SKM-1 (cell line): ENCODE measurements around the gene ACTL6B.

Experiments
- DNase-seq: peaks from one replicate; lab custom pipeline; 2025; ENCODE audit not compliant: unreplicated experiment; lab: John Stamatoyannopoulos, UW

ACTL6B gene

DNA sequence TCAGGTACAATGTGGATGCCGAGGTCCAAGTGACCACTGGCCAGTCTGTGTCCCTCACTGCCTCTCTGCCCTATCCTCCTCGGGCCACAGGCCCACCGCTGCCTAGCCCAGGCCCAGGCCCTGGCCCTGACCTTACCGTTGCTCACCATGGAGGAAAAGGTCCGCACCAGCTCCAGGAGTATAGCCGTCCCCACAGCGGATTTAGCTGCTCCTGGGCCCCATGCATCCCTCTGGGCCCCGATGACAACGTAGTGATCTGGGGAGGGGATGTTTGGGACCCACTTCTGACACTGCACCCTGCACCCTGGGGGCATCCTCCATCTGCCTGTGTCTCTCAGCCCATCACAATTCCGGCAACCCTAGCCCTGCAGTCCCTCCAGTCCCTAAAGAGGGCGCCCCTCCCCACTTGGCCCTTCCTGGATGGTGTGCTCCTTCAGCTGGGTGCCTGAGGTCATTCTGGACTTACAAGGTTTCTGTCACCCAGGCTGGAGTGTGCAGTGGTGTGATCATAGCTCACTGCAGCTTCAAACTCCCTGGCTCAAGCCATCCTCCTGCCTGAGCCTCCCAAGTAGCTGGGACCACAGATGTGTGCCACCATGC is 27.0 kb downstream of the ACTL6B start:
- DNase-seq, result peak; percentile 8

GRCh38 chr7:100627238-100627549 is 29.1 kb downstream of the ACTL6B start:
- no peak for DNase-seq

GRCh38 chr7:100626530-100627237 is 29.6 kb downstream of the ACTL6B start:
- peak; percentile 9 for DNase-seq

DNA sequence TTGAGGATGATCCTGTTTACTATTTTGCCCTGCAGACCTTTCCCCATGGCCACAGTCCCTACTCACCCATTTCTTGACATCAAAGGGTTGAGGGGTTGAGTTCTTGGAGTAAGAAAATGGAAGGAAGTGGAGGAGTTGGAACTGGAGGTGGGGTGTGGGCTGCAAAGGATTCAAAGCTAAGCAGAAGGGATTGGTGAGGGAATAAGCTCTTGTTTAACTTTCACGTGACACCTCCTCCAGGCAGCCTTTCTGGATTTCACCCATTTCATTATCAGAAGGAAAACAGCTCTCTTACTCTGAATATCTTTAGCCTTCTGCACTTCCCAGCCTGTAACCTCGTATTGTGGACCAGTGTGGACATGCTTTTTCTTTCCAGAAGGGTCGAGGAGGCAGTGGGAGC is 30.2 kb downstream of the ACTL6B start:
- DNase-seq, result no peak

DNA sequence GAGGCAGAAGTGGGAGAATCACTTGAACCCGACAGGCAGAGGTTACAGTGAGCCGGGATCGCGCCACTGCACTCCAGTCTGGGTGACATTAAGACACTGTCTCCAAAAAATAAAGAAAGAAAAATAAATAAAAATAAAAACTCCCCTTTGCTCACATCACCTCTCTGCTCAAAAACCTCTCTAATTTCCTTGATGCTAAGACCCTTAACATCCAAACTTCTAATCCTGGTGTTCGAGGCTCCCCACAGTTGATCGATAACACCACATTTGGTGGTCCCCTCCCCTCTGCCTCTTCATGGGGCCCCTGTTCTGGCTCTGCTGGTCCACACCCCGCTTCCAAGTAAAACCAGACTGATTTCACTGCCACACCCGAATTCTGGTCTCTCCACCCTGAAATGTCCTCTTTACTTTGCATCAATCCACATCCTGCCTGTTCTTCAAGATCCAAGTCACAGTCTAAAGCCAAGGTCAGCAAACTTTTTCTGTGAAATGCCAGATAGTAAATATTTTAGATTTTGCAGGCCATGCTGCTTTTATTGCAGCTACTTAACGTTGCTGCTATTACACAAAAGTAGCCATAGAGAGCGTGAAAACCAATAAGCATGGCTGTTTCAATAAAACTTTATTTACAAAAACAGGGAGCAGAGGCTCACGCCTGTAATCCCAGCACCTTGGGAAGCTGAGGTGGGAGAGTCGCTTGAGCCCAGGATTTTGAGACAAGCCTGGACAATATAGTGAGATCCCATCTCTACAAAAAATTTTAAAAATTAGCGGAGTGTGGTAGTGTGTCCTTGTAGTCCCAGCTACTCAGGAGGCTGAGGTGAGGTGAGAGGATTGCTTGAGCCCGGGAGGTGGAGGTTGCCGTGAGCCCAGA is 32.1 kb downstream of the ACTL6B start:
- DNase-seq, result no peak

DNA sequence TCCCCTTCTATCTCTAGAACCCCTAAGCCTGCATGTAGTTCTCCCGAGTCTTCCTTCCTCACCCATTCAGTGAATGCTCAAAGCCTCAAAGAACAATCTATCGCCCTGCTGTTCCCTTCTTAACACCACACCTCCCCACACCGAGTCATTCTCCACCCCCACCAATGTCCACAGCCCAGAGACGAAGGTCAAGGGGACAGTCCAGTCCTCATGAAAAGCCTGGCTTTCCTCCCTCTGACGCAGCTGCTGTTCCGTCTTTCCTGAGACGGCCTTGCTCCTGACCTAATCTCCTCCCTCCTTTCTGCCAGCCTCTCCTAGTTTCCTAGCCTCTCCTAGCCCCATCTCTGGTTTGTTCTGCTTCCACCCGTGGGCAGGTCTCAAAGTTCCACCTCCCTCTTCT is 34.7 kb downstream of the ACTL6B start:
- DNase-seq, result no peak

DNA sequence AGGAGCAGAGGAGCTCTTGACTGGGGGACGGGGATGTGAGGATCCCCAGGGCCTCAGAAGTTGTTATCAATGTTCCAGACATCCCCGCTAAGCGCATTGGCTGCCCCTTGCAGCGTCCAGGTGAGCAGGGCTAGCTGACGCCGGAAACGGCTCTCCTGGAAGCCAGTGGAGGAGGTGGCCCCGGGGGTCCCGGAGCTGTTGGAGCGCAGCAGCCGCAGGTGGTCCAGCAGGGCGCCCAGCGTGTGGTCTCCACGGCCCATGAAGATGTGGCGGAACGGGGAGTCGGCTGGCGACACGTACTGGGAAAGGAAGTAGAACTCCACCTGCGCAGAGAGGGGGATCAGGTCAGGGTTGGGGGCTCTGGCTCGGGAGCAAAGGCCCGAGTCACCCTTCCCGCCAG is 35.4 kb downstream of the ACTL6B start:
- DNase-seq, result no peak

- DNase-seq, result no peak
Observed at GRCh38 chr7:100620239-100620638, 36.0 kb downstream of the ACTL6B start.

DNA sequence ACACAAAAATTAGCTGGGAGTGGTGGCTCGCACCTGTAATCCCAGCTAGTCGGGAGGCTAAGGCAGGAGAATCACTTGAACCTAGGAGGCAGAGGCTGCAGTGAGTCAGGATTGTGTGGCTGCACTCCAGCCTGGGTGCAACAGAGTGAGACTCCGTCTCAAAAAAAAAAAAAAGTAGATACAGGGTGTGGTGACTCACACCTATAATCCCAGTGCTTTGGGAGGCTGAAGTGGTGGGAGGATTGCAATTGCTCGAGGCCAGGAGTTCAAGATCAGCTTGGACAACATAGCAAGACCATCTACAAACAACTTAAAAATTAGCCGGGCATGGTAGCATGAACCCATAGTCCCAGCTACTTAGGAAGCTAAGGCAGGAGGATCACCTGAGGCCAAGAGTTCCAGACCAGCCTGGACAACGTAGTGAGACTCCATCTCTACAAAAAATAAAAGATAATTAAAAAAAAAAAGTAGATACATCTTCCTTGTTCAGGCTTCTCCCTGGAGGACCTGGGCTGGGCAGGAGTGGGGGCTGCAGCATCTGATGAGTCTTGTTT is 41.9 kb downstream of the ACTL6B start:
- no peak for DNase-seq

DNA sequence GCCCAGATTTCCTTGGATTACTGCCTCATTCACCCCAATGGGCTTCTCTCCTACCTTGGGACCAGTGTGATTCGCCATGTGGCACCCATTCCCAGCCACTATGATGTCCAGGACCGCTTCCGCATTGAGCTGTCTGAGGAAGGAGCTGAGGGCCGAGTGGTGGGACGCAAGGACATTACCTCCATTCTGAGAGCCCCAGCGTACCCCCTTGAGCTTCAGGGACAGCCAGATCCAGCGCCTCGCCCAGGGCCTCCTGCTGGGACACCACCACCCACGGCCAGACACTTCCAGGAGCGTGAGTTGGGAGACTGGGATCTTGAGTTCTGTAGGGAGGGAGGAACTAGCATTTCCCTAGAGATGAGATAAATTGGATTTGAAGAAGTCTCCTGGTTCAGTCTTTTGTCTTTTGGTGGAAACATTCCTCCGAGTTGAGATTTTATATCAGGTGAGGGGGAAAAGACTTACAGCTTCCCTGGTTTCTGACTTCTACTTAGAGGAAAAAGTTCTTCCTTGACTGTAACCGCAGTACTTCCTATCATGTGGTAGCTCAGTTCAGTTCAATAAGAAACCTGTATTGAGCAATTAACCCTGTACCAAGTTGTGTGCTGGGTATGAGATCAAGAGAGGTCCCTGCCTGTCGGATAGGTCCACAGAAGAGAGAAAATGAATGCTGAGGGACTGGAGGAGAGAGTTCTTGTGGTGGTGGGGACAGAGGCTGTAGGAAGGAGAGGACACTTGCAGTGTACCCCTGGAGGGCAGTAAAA is 42.7 kb downstream of the ACTL6B start:
- peak; percentile 61 for DNase-seq

- no peak for DNase-seq
Observed at GRCh38 chr7:100612730-100613390, 43.4 kb downstream of the ACTL6B start.

GRCh38 chr7:100611983-100612729 is 44.1 kb downstream of the ACTL6B start, which contains the start of gene MOSPD3:
Gene MOSPD3 (plus strand): TSS chr7:100612540. CDS start chr7:100612792, 252 bp downstream.
- DNase-seq, result peak; percentile 97

DNA sequence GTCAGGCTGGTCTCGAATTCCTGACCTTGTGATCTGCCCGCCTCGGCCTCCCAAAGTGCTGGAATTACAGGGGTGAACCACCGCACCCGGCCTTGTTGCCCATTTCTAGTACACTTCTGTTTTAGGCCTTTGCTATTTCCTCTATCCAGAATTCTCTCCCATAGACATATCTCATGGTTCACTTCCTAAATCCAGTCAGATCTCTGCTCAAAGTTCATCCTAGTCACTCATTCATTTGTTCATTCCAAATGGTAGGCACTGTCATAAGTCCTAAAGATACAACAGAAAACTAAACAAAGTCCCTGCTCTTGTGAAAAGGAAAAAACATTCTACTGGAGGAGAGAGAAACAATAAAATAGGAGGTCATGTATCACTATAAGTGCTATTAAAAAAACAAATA is 46.3 kb downstream of the ACTL6B start:
- no peak for DNase-seq

DNA sequence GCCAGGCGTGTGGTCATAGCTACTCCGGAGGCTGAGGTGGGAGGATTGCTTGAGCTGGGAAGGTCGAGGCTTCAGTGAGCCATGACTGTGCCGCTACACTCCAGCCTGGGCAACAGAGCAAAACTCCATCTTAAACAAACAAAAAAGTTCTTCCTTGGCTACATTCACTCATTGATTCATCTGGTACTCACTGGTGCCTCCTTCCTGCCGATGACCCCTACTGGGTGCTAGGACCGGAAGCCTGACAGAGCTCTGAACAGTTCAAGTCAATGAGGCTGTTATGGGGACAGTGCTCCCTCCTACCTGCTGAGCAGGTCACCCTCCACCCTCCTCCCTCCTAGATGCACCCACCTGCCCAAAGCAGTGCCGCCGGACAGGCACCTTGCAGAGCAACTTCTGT is 49.1 kb downstream of the ACTL6B start:
- no peak for DNase-seq

DNA sequence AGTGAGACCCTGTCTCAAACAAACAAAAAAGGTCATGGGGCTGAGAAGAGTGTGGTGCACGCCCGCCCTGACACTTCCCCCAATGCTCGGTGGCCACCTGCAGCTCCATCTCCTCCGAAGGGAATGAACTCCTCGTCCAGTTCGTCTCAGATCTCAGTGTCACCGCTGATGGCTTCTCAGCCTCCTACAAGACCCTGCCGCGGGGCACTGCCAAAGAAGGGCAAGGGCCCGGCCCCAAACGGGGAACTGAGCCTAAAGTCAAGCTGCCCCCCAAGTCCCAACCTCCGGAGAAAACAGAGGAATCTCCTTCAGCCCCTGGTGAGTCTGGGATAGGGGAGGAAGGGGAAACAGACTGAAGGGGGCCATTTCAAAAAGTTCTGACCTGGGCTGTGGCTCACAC is 49.9 kb downstream of the ACTL6B start:
- no peak for DNase-seq

DNA sequence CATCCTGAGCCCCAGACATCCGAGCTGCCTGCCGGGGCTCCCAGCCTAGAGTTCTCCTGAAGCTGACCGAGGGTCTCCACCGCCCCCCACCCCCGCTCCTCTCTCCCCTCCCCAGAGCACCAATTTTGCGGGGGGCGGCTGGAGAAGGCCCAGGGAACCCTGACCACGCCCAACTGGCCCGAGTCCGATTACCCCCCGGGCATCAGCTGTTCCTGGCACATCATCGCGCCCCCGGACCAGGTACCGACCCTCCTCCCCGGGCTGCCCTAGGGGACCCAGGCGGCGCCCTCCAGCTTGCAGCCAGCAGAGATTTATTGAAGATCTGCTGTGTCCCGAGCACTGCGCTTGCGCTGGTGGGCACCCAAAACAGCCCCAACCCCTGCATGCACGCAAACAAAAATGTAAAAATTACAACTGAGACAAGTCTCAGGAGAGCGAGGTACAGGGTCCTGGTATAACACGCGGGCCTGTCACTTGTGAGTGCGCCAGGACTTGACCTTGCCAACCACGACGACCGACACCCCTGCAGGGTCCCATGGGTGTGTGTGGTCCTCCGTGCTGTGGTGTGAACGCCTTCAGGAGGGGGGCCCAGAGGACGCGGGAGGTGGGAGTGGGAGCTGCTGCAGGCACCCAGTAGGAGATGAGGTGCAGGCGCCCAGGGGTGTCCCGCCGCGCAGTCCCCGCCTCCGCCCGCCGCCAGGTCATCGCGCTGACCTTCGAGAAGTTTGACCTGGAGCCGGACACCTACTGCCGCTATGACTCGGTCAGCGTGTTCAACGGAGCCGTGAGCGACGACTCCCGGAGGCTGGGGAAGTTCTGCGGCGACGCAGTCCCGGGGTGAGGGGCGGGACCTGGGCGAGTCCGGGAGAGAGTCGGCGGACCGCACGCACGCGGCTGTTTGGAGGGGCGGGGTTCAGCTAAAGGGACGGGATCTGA is 51.0 kb downstream of the ACTL6B start:
- no peak for DNase-seq

DNA sequence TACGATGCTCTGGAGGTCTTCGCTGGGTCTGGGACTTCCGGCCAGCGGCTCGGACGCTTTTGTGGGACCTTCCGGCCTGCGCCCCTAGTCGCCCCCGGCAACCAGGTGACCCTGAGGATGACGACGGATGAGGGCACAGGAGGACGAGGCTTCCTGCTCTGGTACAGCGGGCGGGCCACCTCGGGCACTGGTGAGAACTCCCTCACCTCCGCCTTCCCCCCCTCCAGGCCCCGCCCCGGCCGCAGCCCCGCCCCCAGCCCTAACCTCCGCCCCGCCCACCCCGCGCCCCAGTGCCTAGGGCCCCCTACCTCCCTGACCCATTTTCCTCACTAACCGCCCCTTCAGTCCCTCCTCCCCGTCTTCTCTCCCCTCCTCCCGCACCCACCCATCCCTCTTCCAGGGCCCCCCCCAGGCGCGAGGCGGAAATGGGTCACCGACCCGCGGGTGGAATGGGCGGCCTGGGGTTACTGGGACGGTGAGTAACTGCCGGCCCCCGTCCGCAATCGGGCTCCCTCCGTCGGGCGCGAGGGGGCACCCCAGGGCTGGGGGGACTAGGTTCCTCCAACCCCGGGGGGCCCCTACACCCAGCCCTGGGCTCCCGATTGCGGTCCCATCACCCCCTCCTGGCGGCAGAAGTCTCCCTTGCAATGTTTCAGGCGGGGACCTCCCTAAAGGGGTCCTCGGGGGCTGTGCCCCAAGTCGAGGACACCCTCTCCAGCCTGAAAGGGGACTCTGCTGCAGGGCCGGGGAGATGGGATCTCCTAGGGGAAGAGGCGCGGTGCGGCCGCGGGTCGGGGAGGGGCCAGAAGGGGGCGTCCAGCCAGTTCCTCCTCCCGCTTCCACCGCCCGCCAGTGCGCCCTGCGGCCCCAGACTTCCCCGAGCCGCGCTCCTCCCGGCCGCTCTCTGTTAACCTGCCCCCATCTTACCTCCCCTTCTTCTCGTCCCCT is 51.9 kb downstream of the ACTL6B start:
- peak; percentile 73 for DNase-seq

DNA sequence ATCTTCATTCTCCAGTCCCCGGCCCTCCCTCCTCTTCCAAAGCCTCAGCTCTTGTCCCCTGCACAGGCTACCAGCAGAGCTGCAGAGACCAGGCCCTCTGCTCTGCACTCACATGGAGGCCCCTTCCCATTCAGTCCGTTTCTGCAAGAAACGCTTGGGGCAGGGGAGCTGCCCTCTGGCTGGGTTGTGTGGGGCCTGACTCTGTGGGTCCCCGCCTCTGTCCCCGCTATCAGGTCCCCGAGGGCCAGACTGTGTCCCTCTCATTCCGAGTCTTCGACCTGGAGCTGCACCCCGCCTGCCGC is 52.6 kb downstream of the ACTL6B start:
- DNase-seq, result no peak
